ENCODE data around the gene FAM186B.

DNA sequence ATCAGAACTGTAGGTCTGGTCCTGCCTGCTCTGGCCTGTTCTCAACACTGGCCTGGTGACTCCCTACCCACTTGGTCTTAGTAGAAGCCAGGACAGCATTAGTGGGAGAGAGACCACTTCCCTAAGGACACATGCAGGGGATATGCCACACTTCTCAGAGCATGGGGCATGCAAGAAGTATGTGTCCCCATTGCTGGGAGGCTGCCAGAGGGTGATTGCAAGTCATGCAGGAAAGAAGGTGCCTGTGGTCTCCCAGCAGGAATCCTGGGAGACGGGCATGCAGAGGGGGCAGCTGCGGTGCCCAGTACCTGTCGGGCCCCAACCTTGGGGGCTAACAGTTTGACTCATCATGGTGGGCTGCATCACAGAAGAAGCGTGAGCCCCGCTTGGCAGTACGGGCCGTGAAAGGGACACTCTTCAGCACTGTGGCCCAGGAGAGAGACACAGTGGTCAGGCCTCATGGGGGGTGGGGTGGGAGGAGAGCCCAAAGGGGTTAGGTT is 40.9 kb upstream of the FAM186B start:
- TF ChIP-seq, protein P1, sequence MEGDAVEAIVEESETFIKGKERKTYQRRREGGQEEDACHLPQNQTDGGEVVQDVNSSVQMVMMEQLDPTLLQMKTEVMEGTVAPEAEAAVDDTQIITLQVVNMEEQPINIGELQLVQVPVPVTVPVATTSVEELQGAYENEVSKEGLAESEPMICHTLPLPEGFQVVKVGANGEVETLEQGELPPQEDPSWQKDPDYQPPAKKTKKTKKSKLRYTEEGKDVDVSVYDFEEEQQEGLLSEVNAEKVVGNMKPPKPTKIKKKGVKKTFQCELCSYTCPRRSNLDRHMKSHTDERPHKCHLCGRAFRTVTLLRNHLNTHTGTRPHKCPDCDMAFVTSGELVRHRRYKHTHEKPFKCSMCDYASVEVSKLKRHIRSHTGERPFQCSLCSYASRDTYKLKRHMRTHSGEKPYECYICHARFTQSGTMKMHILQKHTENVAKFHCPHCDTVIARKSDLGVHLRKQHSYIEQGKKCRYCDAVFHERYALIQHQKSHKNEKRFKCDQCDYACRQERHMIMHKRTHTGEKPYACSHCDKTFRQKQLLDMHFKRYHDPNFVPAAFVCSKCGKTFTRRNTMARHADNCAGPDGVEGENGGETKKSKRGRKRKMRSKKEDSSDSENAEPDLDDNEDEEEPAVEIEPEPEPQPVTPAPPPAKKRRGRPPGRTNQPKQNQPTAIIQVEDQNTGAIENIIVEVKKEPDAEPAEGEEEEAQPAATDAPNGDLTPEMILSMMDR (IDR thresholded peaks at IDR 0.05) = no peak
- TF ChIP-seq POLR2A (IDR thresholded peaks at IDR 0.05) = no peak
